Panc1 (cell line): ENCODE data around the gene CCRL2. TPM values are rescaled to one million over a fixed set of nuclear protein-coding genes. Genes with fewer than 3 reads are reported as not detected.

Experiments
- ATAC-seq: fragments of 200-7000 bp; cut with Tn5 transposase; 2 replicates; pipeline ENCODE4 v1.9.1; 2020; ENCODE audit warnings: mild to moderate bottlenecking, moderate library complexity
- BruUV-seq: library from RNA; stranded (reverse); fragments of 400-500 nt; replicated peaks from 2 replicates; lab custom pipeline; 2021; lab: Mats Ljungman, UMichigan
- CTCF ChIA-PET: fragments of 300-600 bp; sonication (Branson Sonifier 250); formaldehyde crosslinking; loops from one replicate; lab custom pipeline; 2022; ENCODE audit warnings: antibody characterized with exemption; lab: Charles Lee
- POLR2A ChIA-PET: fragments of 300-600 bp; sonication (Branson Sonifier 250); formaldehyde crosslinking; loops from one replicate; lab custom pipeline; 2022; ENCODE audit warnings: antibody characterized with exemption; lab: Charles Lee
- DNase-seq: peaks from one replicate; pipeline ENCODE4 v3.0.0-alpha.2; 2010; ENCODE audit warnings: low read depth, low spot score
- H3K27ac ChIP-seq: 2 replicates; pipeline ENCODE4 v1.5.1; 2011; ENCODE audit warnings: mild to moderate bottlenecking, low read length, inconsistent platforms
- H3K27me3 ChIP-seq: fragments of 200-500 bp; sonication (Bioruptor generic); 2 replicates; pipeline ENCODE4 v1.6.0; 2014; ENCODE audit warnings: low read length, inconsistent platforms; ENCODE audit not compliant: control insufficient read depth, insufficient read depth
- H3K36me3 ChIP-seq: fragments of 200-500 bp; sonication (Bioruptor generic); 2 replicates; pipeline ENCODE4 v1.5.1; 2014; ENCODE audit warnings: inconsistent platforms, mild to moderate bottlenecking, low read length, moderate library complexity; ENCODE audit not compliant: control insufficient read depth, insufficient read depth
- H3K4me1 ChIP-seq: 2 replicates; pipeline ENCODE4 v1.5.1; 2011; ENCODE audit warnings: inconsistent platforms, mild to moderate bottlenecking, low read length, moderate library complexity; ENCODE audit not compliant: control insufficient read depth, insufficient read depth
- H3K4me3 ChIP-seq, 2 experiments: 2 replicates each; pipeline ENCODE4 v1.5.1; 2011 to 2012; ENCODE audit warnings: low read depth in 2 of 2, low read length in 2 of 2, mild to moderate bottlenecking in 2 of 2, inconsistent platforms in 1 of 2, moderate library complexity in 1 of 2
- H3K9me3 ChIP-seq: fragments of 200-500 bp; sonication (Bioruptor generic); 2 replicates; pipeline ENCODE4 v1.5.1; 2014; ENCODE audit warnings: low read depth, mild to moderate bottlenecking, inconsistent platforms, low read length, moderate library complexity; ENCODE audit not compliant: control insufficient read depth, insufficient read depth
- CTCF ChIP-seq: fragments of 450-650 bp; IDR thresholded peaks from 2 replicates; pipeline ENCODE4 v1.5.1; 2017; ENCODE audit warnings: mild to moderate bottlenecking
- POLR2AphosphoS5 ChIP-seq: IDR thresholded peaks from 2 replicates; pipeline ENCODE4 v1.6.1; 2012; ENCODE audit warnings: mild to moderate bottlenecking, low read depth, low read length, moderate library complexity
- REST ChIP-seq, 2 experiments: IDR thresholded peaks; 2 replicates each; pipeline ENCODE4 v1.6.1; 2011 to 2012; ENCODE audit warnings: low read depth in 2 of 2, control low read depth in 1 of 2, low read length in 1 of 2, mild to moderate bottlenecking in 1 of 2, moderate library complexity in 1 of 2; ENCODE audit not compliant: insufficient read depth in 1 of 2
- SIN3A ChIP-seq: IDR thresholded peaks from 2 replicates; pipeline ENCODE4 v1.6.1; 2012; ENCODE audit warnings: low read depth, mild to moderate bottlenecking, low read length, moderate library complexity, borderline replicate concordance; ENCODE audit not compliant: insufficient read depth
- TCF7L2 ChIP-seq: IDR thresholded peaks from 2 replicates; pipeline ENCODE4 v1.6.1; 2011; ENCODE audit warnings: mild to moderate bottlenecking, low read depth, low read length, inconsistent platforms
- in situ Hi-C: cut with HindIII; loops from 2 replicates; pipeline ENCODE4 v1.10.0; 2016; ENCODE audit warnings: low sequenced_read_pairs, low pct_unique_long_range_greater_than_20kb
- intact Hi-C: fragments of 100-400 bp; cut with micrococcal nuclease; formaldehyde crosslinking; loops from one replicate; pipeline ENCODE4 v1.10.0; 2022; ENCODE audit not compliant: unreplicated experiment
- total RNA-seq: library from RNA; stranded (reverse); gene quantifications from one replicate; pipeline ENCODE4 v1.2.1, GENCODE V29; 2021; ENCODE audit not compliant: unreplicated experiment

The CCRL2 gene
- total RNA-seq, 1 experiment from 2014 or later = not detected

GRCh38 chr3:46454606-46455005 is 47.5 kb downstream of the CCRL2 start:
- Histone ChIP-seq H3K27ac (no peak overlapping the region), H3K9me3 (no peaks in the 10 kb centered on the region), H3K27me3 (no peaks in the 10 kb centered on the region), H3K36me3 (no peaks in the 10 kb centered on the region), H3K4me3 (no peak overlapping the region), H3K4me1 (no peaks in the 10 kb centered on the region)
- no peak for TF ChIP-seq CTCF
- TF ChIP-seq REST (IDR thresholded peaks at IDR 0.05; ENCODE audit: insufficient read depth in 1 of 2, low read depth in 2 of 2, low read length in 1 of 2) = no peak
- no peak for TF ChIP-seq TCF7L2
- TF ChIP-seq SIN3A = no peak
- TF ChIP-seq POLR2AphosphoS5 = no peak
- BruUV-seq = no TSS peak
- ATAC-seq (no peak), DNase-seq (no peak)
- in situ Hi-C loops (no loop called here), intact Hi-C loops (no loop called here)
- POLR2A ChIA-PET = no interaction called here
- CTCF ChIA-PET = no interaction called here

- CTCF ChIA-PET = no interaction called here
- BruUV-seq = no TSS peak
- in situ Hi-C loops = no loop called here
- TF ChIP-seq SIN3A = no peak
- TF ChIP-seq REST (IDR thresholded peaks at IDR 0.05; ENCODE audit: insufficient read depth in 1 of 2, low read depth in 2 of 2, low read length in 1 of 2) = no peak
- no peak for TF ChIP-seq POLR2AphosphoS5
- TF ChIP-seq TCF7L2 = no peak
- no peak for TF ChIP-seq CTCF
- no peaks in the 10 kb centered on the region for H3K27me3 ChIP-seq
- POLR2A ChIA-PET = no interaction called here
- H3K27ac ChIP-seq = no peak overlapping the region
- no peaks in the 10 kb centered on the region for H3K4me1 ChIP-seq
- no peaks in the 10 kb centered on the region for H3K36me3 ChIP-seq
- no peaks in the 10 kb centered on the region for H3K9me3 ChIP-seq
- no peak overlapping the region for H3K4me3 ChIP-seq
- no peak for ATAC-seq
- DNase-seq = no peak
- intact Hi-C loops = no loop called here
Observed at GRCh38 chr3:46455231-46456115, 48.4 kb downstream of the CCRL2 start.
